Stimulated activated naive CD8-positive, alpha-beta T cell treated with anti-CD3 and anti-CD28 coated beads, Interleukin-15, amount 100 ng/mL, for 72 hours (primary cell): Measurements from ENCODE around the gene SUCLA2.

Experiments
- ATAC-seq: fragments of 150-1000 bp; cut with Tn5 transposase; 2 replicates; pipeline ENCODE4 v1.10.0; 2021; ENCODE audit warnings: mild to moderate bottlenecking, moderate library complexity
- DNase-seq, 2 donors: peaks; one replicate each; pipeline ENCODE4 v3.0.0; 2021 to 2022
- H3K27ac Mint-ChIP-seq, 2 donors: one replicate each; pipeline ENCODE4 v1.8.0; 2022; ENCODE audit warnings: mild to moderate bottlenecking in 2 of 2, mixed read lengths in 2 of 2, moderate library complexity in 2 of 2
- H3K27me3 Mint-ChIP-seq: one replicate; pipeline ENCODE4 v1.8.0; 2022; ENCODE audit warnings: mixed read lengths
- H3K4me1 Mint-ChIP-seq: one replicate; pipeline ENCODE4 v1.8.0; 2022; ENCODE audit warnings: mild to moderate bottlenecking, mixed read lengths
- H3K4me3 Mint-ChIP-seq, 2 donors: one replicate each; pipeline ENCODE4 v1.8.0; 2022; ENCODE audit warnings: mild to moderate bottlenecking in 2 of 2, mixed read lengths in 2 of 2, moderate library complexity in 1 of 2
- H3K9me3 Mint-ChIP-seq, 2 donors: one replicate each; pipeline ENCODE4 v1.8.0; 2022; ENCODE audit warnings: mixed read lengths in 2 of 2

Gene SUCLA2

GRCh38 chr13:48001114-48001881, at the start of gene SUCLA2:
TSS of gene SUCLA2 (minus strand) at chr13:48001273. CDS start at chr13:48001269, 4 bp downstream.
- Mint-ChIP-seq H3K27me3 (no peaks in the 10 kb centered on the region), H3K4me3 (peak within 1 kb of the TSS; percentile 97 to 98), H3K4me1 (peaks cover 35% of the 10 kb centered on the region), H3K9me3 (no peaks in the 10 kb centered on the region), H3K27ac (peak within 1 kb of the TSS; percentile 88 to 97)
- peak; percentile 90 to 93 for DNase-seq
- ATAC-seq = peak; percentile 100

- H3K27me3 Mint-ChIP-seq = no peaks in the 10 kb centered on the region
- peak overlapping the region in 1 of 2 donors; percentile 28 for H3K27ac Mint-ChIP-seq
- H3K4me1 Mint-ChIP-seq = no peaks in the 10 kb centered on the region
- DNase-seq (no peak), ATAC-seq (no peak)
- H3K4me3 Mint-ChIP-seq = no peak overlapping the region
- H3K9me3 Mint-ChIP-seq = no peaks in the 10 kb centered on the region
Observed at GRCh38 chr13:48050550-48050949, 49.5 kb upstream of the SUCLA2 start.

GRCh38 chr13:48043789-48044503, 42.9 kb upstream of the SUCLA2 start:
- H3K9me3 Mint-ChIP-seq = no peaks in the 10 kb centered on the region
- H3K4me1 Mint-ChIP-seq = peaks cover 23% of the 10 kb centered on the region
- ATAC-seq = peak; percentile 82
- peak overlapping the region in 1 of 2 donors; percentile 15 for H3K4me3 Mint-ChIP-seq
- H3K27me3 Mint-ChIP-seq = no peaks in the 10 kb centered on the region
- H3K27ac Mint-ChIP-seq = peak overlapping the region in 1 of 2 donors; percentile 83
- DNase-seq = no peak

GRCh38 chr13:48042894-48043293, 41.8 kb upstream of the SUCLA2 start:
- peak overlapping the region in 1 of 2 donors; percentile 91 for H3K27ac Mint-ChIP-seq
- DNase-seq = no peak

GRCh38 chr13:48040896-48041295, 39.8 kb upstream of the SUCLA2 start:
- DNase-seq (no peak), ATAC-seq (no peak)
- H3K27me3 Mint-ChIP-seq = no peaks in the 10 kb centered on the region
- no peak overlapping the region for H3K27ac Mint-ChIP-seq
- H3K9me3 Mint-ChIP-seq = no peaks in the 10 kb centered on the region
- peaks cover 43% of the 10 kb centered on the region for H3K4me1 Mint-ChIP-seq
- no peak overlapping the region for H3K4me3 Mint-ChIP-seq

More at GRCh38 chr13:48042894-48043293, 41.8 kb upstream of the SUCLA2 start:
- ATAC-seq = no peak
- Mint-ChIP-seq H3K9me3 (no peaks in the 10 kb centered on the region), H3K27me3 (no peaks in the 10 kb centered on the region), H3K4me1 (peaks cover 29% of the 10 kb centered on the region), H3K4me3 (no peak overlapping the region)

- no peaks in the 10 kb centered on the region for H3K9me3 Mint-ChIP-seq
- no peak overlapping the region for H3K4me3 Mint-ChIP-seq
- no peak for DNase-seq
- peaks cover 47% of the 10 kb centered on the region for H3K4me1 Mint-ChIP-seq
- peak overlapping the region in 1 of 2 donors; percentile 88 for H3K27ac Mint-ChIP-seq
- H3K27me3 Mint-ChIP-seq = no peaks in the 10 kb centered on the region
- ATAC-seq = no peak
Observed at GRCh38 chr13:48040049-48040448, 39.0 kb upstream of the SUCLA2 start.

- no peak for DNase-seq
- Mint-ChIP-seq H3K9me3 (no peaks in the 10 kb centered on the region), H3K4me3 (peak overlapping the region; percentile 93 to 99), H3K27me3 (no peaks in the 10 kb centered on the region), H3K4me1 (peaks cover 50% of the 10 kb centered on the region), H3K27ac (peak overlapping the region; percentile 99)
- no peak for ATAC-seq
Observed at GRCh38 chr13:48038761-48039160, 37.7 kb upstream of the SUCLA2 start.

GRCh38 chr13:48037346-48038173, 36.5 kb upstream of the SUCLA2 start, which contains the start of gene NUDT15:
TSS of gene NUDT15 (plus strand) at chr13:48037726. CDS start at chr13:48037747, 21 bp downstream.
- Mint-ChIP-seq H3K4me3 (peak within 1 kb of the TSS; percentile 93 to 99), H3K27me3 (no peaks in the 10 kb centered on the region), H3K9me3 (peaks cover 0 to 2% of the 10 kb centered on the region in 2 donors), H3K4me1 (peaks cover 46% of the 10 kb centered on the region), H3K27ac (peak within 1 kb of the TSS; percentile 99)
- DNase-seq (peak; percentile 95 to 98), ATAC-seq (peak; percentile 95)

GRCh38 chr13:48029859-48030258, 28.8 kb upstream of the SUCLA2 start:
- H3K4me1 Mint-ChIP-seq = peaks cover 3% of the 10 kb centered on the region
- H3K4me3 Mint-ChIP-seq = no peak overlapping the region
- DNase-seq (no peak), ATAC-seq (peak; percentile 64)
- H3K27me3 Mint-ChIP-seq = no peaks in the 10 kb centered on the region
- H3K27ac Mint-ChIP-seq = no peak overlapping the region
- H3K9me3 Mint-ChIP-seq = peaks cover 22 to 28% of the 10 kb centered on the region in 2 donors

GRCh38 chr13:48028066-48028465, 27.0 kb upstream of the SUCLA2 start:
- Mint-ChIP-seq H3K27ac (no peak overlapping the region), H3K4me1 (no peaks in the 10 kb centered on the region), H3K9me3 (peaks cover 22 to 28% of the 10 kb centered on the region in 2 donors), H3K4me3 (no peak overlapping the region), H3K27me3 (no peaks in the 10 kb centered on the region)
- DNase-seq (no peak), ATAC-seq (no peak)

GRCh38 chr13:48019796-48020195, 18.7 kb upstream of the SUCLA2 start:
- no peak for DNase-seq
- no peaks in the 10 kb centered on the region for H3K27me3 Mint-ChIP-seq
- H3K27ac Mint-ChIP-seq = no peak overlapping the region

GRCh38 chr13:48018637-48019036, 17.6 kb upstream of the SUCLA2 start:
- DNase-seq = no peak
- H3K4me3 Mint-ChIP-seq = no peak overlapping the region
- H3K4me1 Mint-ChIP-seq = no peaks in the 10 kb centered on the region
- no peaks in the 10 kb centered on the region for H3K27me3 Mint-ChIP-seq
- H3K9me3 Mint-ChIP-seq = no peaks in the 10 kb centered on the region
- H3K27ac Mint-ChIP-seq = no peak overlapping the region
- ATAC-seq = no peak

More at GRCh38 chr13:48019796-48020195, 18.7 kb upstream of the SUCLA2 start:
- ATAC-seq = no peak
- no peak overlapping the region for H3K4me3 Mint-ChIP-seq
- H3K9me3 Mint-ChIP-seq = no peaks in the 10 kb centered on the region
- no peaks in the 10 kb centered on the region for H3K4me1 Mint-ChIP-seq

GRCh38 chr13:48014359-48014758, 13.3 kb upstream of the SUCLA2 start:
- no peak overlapping the region for H3K4me3 Mint-ChIP-seq
- ATAC-seq (no peak), DNase-seq (no peak)
- no peaks in the 10 kb centered on the region for H3K27me3 Mint-ChIP-seq
- peak overlapping the region in 1 of 2 donors; percentile 55 for H3K27ac Mint-ChIP-seq
- H3K9me3 Mint-ChIP-seq = no peaks in the 10 kb centered on the region
- H3K4me1 Mint-ChIP-seq = no peaks in the 10 kb centered on the region

GRCh38 chr13:48012668-48013067, 11.6 kb upstream of the SUCLA2 start:
- H3K4me1 Mint-ChIP-seq = no peaks in the 10 kb centered on the region
- no peak for ATAC-seq

GRCh38 chr13:48010698-48011097, 9.6 kb upstream of the SUCLA2 start:
- ATAC-seq (no peak), DNase-seq (no peak)
- Mint-ChIP-seq H3K9me3 (no peaks in the 10 kb centered on the region), H3K27ac (no peak overlapping the region), H3K27me3 (no peaks in the 10 kb centered on the region), H3K4me3 (no peak overlapping the region), H3K4me1 (no peaks in the 10 kb centered on the region)

More at GRCh38 chr13:48012668-48013067, 11.6 kb upstream of the SUCLA2 start:
- Mint-ChIP-seq H3K9me3 (no peaks in the 10 kb centered on the region), H3K27me3 (no peaks in the 10 kb centered on the region), H3K27ac (no peak overlapping the region), H3K4me3 (no peak overlapping the region)
- DNase-seq = no peak
